Right lobe of liver (tissue), 4 donors: ENCODE measurements around the gene CNOT9.

Experiments used
- POLR2A ChIP-seq: fragments of 450-650 bp; IDR thresholded peaks from one replicate; pipeline ENCODE4 v1.6.1; 2017; ENCODE audit warnings: antibody characterized with exemption, mild to moderate bottlenecking
- TF ChIP-seq, protein P1 (sequence below), 4 donors: fragments of 200-600 bp in 3 of 4; fragments of 450-650 bp in 1 of 4; IDR thresholded peaks; one replicate each; pipeline versions ENCODE4 v1.5.1 to v1.8.0; 2016 to 2022; ENCODE audit warnings: antibody characterized with exemption in 4 of 4, mild to moderate bottlenecking in 2 of 4
- donor health status: DM: no; HTN: no; CAD: no.
- donor health status: DM: no; HTN: no; CAD: no.
- donor health status: DM: no; HTN: yes; CAD: no.

GRCh38 chr2:218626369-218626768 is 57.7 kb downstream of the CNOT9 start:
- TF ChIP-seq, protein P1, sequence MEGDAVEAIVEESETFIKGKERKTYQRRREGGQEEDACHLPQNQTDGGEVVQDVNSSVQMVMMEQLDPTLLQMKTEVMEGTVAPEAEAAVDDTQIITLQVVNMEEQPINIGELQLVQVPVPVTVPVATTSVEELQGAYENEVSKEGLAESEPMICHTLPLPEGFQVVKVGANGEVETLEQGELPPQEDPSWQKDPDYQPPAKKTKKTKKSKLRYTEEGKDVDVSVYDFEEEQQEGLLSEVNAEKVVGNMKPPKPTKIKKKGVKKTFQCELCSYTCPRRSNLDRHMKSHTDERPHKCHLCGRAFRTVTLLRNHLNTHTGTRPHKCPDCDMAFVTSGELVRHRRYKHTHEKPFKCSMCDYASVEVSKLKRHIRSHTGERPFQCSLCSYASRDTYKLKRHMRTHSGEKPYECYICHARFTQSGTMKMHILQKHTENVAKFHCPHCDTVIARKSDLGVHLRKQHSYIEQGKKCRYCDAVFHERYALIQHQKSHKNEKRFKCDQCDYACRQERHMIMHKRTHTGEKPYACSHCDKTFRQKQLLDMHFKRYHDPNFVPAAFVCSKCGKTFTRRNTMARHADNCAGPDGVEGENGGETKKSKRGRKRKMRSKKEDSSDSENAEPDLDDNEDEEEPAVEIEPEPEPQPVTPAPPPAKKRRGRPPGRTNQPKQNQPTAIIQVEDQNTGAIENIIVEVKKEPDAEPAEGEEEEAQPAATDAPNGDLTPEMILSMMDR (IDR thresholded peaks at IDR 0.05), result no peak
- no peak for TF ChIP-seq POLR2A
